PC-9 (cell line): ENCODE data around the gene NECTIN3. TPM values are rescaled to one million over a fixed set of nuclear protein-coding genes. Genes with fewer than 3 reads are reported as not detected.

Experiments
- BruUV-seq: library from RNA; stranded (reverse); fragments of 400-500 nt; replicated peaks from 2 replicates; lab custom pipeline; 2021; lab: Mats Ljungman, UMichigan
- CTCF ChIA-PET: fragments of 300-600 bp; sonication (Branson Sonifier 250); formaldehyde crosslinking; loops from one replicate; lab custom pipeline; 2022; ENCODE audit warnings: antibody characterized with exemption; lab: Charles Lee
- POLR2A ChIA-PET: fragments of 300-600 bp; sonication (Branson Sonifier 250); formaldehyde crosslinking; loops from one replicate; lab custom pipeline; 2022; ENCODE audit warnings: antibody characterized with exemption; ENCODE audit not compliant: unreplicated experiment; lab: Charles Lee
- DNase-seq, 2 experiments: peaks; one replicate each; pipeline versions ENCODE4 v3.0.0 to v3.0.0-alpha.2; 2015 to 2022; ENCODE audit warnings: mixed read lengths in 1 of 2
- H2AFZ ChIP-seq: fragments of 200-600 bp; sonication (generic); 2 replicates; pipeline ENCODE4 v1.8.1; 2017; ENCODE audit warnings: antibody characterized with exemption
- H3F3A ChIP-seq: fragments of 200-600 bp; sonication (generic); 2 replicates; pipeline ENCODE4 v1.8.1; 2017; ENCODE audit warnings: antibody characterized with exemption, mild to moderate bottlenecking, low read depth; ENCODE audit not compliant: insufficient read depth
- H3K27ac ChIP-seq: fragments of 200-600 bp; sonication (generic); 2 replicates; pipeline ENCODE4 v1.6.1; 2016; ENCODE audit warnings: mixed run types
- H3K27me3 ChIP-seq: fragments of 200-600 bp; sonication (generic); 2 replicates; pipeline ENCODE4 v1.6.1; 2016; ENCODE audit warnings: low read depth, mixed run types; ENCODE audit not compliant: insufficient read depth
- H3K36me3 ChIP-seq: fragments of 200-600 bp; sonication (generic); 2 replicates; pipeline ENCODE4 v1.6.1; 2016; ENCODE audit warnings: low read depth, mixed run types
- H3K4me1 ChIP-seq: fragments of 200-600 bp; sonication (generic); replicated peaks from 2 replicates; pipeline ENCODE4 v1.6.1; 2016; ENCODE audit warnings: mixed run types; ENCODE audit not compliant: insufficient read depth
- H3K4me2 ChIP-seq: fragments of 200-600 bp; sonication (generic); 2 replicates; pipeline ENCODE4 v1.6.1; 2017; ENCODE audit warnings: mixed run types
- H3K4me3 ChIP-seq: fragments of 200-600 bp; sonication (generic); 2 replicates; pipeline ENCODE4 v1.6.1; 2016; ENCODE audit warnings: mixed run types
- H3K79me2 ChIP-seq: fragments of 200-600 bp; sonication (generic); 2 replicates; pipeline ENCODE4 v1.6.1; 2017; ENCODE audit warnings: low read depth, mixed run types
- H3K9me2 ChIP-seq: fragments of 200-600 bp; sonication (generic); 2 replicates; pipeline ENCODE4 v1.8.1; 2017; ENCODE audit warnings: mild to moderate bottlenecking; ENCODE audit not compliant: insufficient read depth
- H3K9me3 ChIP-seq: fragments of 200-600 bp; sonication (generic); 2 replicates; pipeline ENCODE4 v1.8.1; 2016; ENCODE audit warnings: low read depth; ENCODE audit not compliant: insufficient read depth
- H4K20me1 ChIP-seq: fragments of 200-600 bp; sonication (generic); 2 replicates; pipeline ENCODE4 v1.8.1; 2017; ENCODE audit not compliant: insufficient read depth
- EZH2 ChIP-seq: fragments of 200-600 bp; sonication (generic); IDR thresholded peaks from 2 replicates; pipeline ENCODE4 v1.8.0; 2017; ENCODE audit warnings: antibody characterized with exemption, low read depth
- intact Hi-C: fragments of 100-400 bp; cut with micrococcal nuclease; formaldehyde crosslinking; loops from one replicate; pipeline ENCODE4 v1.10.0; 2022; ENCODE audit not compliant: unreplicated experiment
- total RNA-seq: library from RNA; stranded (reverse); gene quantifications from 2 replicates; pipeline ENCODE4 v1.2.3, GENCODE V29; 2021
- TF ChIP-seq, protein P1 (sequence below): fragments of 200-600 bp; sonication (generic); conservative IDR thresholded peaks from 2 replicates; pipeline ENCODE4 v1.6.1; 2017; ENCODE audit warnings: mixed run types, antibody characterized with exemption, mild to moderate bottlenecking, moderate library complexity

Gene NECTIN3
- total RNA-seq, 1 experiment from 2014 or later: 11.9 TPM

DNA sequence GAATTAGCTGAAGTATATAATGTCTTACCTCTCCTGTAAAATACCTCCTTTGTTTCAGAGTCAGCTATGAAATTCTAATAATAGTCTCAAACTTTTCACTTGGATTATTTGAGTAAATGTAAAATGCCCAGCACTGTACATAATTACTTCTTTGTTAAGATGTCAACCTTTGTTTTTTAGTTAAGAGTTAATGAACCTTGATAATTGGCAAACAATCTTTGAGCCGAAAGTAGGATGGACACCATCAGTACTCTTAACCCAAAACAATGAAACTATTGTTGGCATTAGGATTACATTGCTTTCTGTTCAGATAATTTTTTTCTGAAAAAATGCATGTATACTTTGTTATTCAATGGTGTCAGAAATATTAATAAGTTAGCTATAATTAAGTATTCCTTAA lies 3.0 kb upstream of the NECTIN3 start:
- Histone ChIP-seq H4K20me1 (no peaks in the 10 kb centered on the region), H3K9me2 (no peaks in the 10 kb centered on the region), H3K27ac (no peak overlapping the region), H3K4me2 (no peak overlapping the region), H3K27me3 (peaks cover 17% of the 10 kb centered on the region), H3K79me2 (no peaks in the 10 kb centered on the region), H3F3A (no peaks in the 10 kb centered on the region), H3K9me3 (no peaks in the 10 kb centered on the region), H3K4me3 (no peak overlapping the region), H3K36me3 (no peaks in the 10 kb centered on the region), H3K4me1 (peaks cover 18% of the 10 kb centered on the region), H2AFZ (no peak overlapping the region)
- intact Hi-C loops: no loop called here
- POLR2A ChIA-PET: no interaction called here
- DNase-seq: no peak
- CTCF ChIA-PET: no interaction called here
- no peak for TF ChIP-seq EZH2
- TF ChIP-seq, protein P1, sequence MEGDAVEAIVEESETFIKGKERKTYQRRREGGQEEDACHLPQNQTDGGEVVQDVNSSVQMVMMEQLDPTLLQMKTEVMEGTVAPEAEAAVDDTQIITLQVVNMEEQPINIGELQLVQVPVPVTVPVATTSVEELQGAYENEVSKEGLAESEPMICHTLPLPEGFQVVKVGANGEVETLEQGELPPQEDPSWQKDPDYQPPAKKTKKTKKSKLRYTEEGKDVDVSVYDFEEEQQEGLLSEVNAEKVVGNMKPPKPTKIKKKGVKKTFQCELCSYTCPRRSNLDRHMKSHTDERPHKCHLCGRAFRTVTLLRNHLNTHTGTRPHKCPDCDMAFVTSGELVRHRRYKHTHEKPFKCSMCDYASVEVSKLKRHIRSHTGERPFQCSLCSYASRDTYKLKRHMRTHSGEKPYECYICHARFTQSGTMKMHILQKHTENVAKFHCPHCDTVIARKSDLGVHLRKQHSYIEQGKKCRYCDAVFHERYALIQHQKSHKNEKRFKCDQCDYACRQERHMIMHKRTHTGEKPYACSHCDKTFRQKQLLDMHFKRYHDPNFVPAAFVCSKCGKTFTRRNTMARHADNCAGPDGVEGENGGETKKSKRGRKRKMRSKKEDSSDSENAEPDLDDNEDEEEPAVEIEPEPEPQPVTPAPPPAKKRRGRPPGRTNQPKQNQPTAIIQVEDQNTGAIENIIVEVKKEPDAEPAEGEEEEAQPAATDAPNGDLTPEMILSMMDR: no peak
- no TSS peak for BruUV-seq

DNA sequence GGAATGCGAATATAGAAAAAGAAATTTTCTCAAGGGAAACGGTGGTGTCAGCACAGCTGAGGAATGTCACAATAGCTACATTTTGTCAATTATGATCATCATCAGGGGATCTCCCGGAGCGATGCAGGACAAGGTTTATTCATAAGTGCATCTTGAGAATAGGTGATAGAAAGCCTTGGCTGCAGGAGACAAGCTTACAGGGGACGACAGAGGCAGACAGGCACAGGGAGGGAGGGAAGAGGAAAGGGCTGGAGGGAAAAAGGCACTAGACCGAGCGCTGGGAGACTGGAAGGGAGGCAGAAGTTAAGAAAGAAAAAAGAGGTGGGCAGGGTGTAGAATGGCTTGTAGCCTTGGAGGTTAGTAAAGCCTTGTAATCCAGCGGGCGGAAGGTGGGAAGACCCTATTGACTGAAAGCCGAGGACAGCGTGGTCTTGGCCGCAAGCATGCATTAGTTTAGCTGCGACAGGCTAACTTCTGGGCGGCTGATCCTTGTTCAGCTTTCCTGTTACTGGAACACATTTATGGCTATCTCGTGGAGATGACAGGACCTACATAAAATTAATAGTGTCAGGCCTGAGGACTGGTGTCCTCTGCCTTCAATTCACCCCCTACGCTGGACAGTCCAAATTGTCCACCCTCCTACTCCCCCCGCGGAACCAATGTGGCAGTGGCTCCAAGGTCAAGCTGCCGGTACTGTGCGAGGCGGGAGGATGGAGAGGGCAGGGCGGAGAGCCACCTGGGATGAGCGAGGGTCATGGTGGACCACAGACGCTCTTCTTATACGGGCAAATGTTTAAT lies 1.4 kb upstream of the NECTIN3 start:
- no TSS peak for BruUV-seq
- Histone ChIP-seq H3K4me2 (peak overlapping the region; percentile 73), H4K20me1 (no peaks in the 10 kb centered on the region), H3K27ac (no peak overlapping the region), H3K9me3 (no peaks in the 10 kb centered on the region), H3K9me2 (no peaks in the 10 kb centered on the region), H3K27me3 (peaks cover 31% of the 10 kb centered on the region), H3K4me1 (peaks cover 18% of the 10 kb centered on the region), H3K36me3 (no peaks in the 10 kb centered on the region), H3F3A (no peaks in the 10 kb centered on the region), H2AFZ (peak overlapping the region; percentile 86; the same call in 1 of the 2 replicates), H3K4me3 (peak overlapping the region; percentile 50; the same call in 1 of the 2 replicates), H3K79me2 (no peaks in the 10 kb centered on the region)
- DNase-seq: no peak
- ChIA-PET POLR2A (interaction anchor here (0.5 to 0.6 kb wide), 3 partner anchors 16 to 1321 kb away, joined by 3 to 4 read pairs (median 3); no protein-coding TSS in a partner anchor), CTCF (no interaction called here)
- intact Hi-C loops: loop anchor here (2.0 to 10.0 kb wide), 9 partner anchors 255 to 1795 kb away; no protein-coding TSS in a partner anchor
- TF ChIP-seq, protein P1: no peak
- TF ChIP-seq EZH2: no peak

DNA sequence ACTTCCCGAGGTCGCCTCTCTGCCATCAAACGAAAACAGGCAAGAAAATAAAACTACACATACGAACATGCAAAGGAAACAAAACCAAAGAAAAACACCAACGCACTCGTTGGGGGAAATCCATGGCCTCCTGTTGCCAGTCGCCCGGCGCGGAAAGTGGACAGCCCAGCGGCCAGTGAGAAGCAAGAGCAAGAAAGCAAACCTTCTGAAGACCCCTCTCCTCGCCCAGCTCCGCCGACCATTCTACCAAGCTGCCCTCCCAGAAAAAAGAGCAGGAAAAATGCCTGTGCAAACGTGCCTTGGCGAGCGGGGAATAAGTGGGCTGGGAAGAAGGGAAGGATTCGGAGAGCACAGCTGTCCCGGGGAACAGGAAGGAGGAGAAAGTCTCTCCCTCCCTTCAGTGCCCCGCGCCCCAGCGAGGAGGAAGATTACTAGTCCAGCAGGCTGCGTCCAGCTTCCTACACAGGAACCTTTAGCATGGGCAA lies 802 bp upstream of the NECTIN3 start:
- no peak for TF ChIP-seq EZH2
- TF ChIP-seq, protein P1: no peak
- intact Hi-C loops: loop anchor here (2.0 to 10.0 kb wide), 9 partner anchors 256 to 1796 kb away; no protein-coding TSS in a partner anchor

More for the DNA sequence above, 802 bp upstream of the NECTIN3 start:
- Histone ChIP-seq H2AFZ (peak overlapping the region; percentile 86), H3K27me3 (peaks cover 31% of the 10 kb centered on the region), H3K36me3 (no peaks in the 10 kb centered on the region), H3K4me1 (peaks cover 18% of the 10 kb centered on the region), H3F3A (no peaks in the 10 kb centered on the region), H3K79me2 (no peaks in the 10 kb centered on the region), H3K4me2 (peak overlapping the region; percentile 73), H4K20me1 (no peaks in the 10 kb centered on the region), H3K4me3 (peak overlapping the region; percentile 50), H3K27ac (no peak overlapping the region), H3K9me2 (no peaks in the 10 kb centered on the region), H3K9me3 (no peaks in the 10 kb centered on the region)
- ChIA-PET CTCF (no interaction called here), POLR2A (interaction anchor here (0.6 kb wide), 2 partner anchors 16 to 1320 kb away, joined by 3 read pairs; no protein-coding TSS in a partner anchor)
- TSS peak; percentile 74 for BruUV-seq
- DNase-seq: no peak
